Esophagus squamous epithelium (tissue), 5 donors: ENCODE results near the gene CCDC18. TPM values are rescaled to one million over a fixed set of nuclear protein-coding genes. Genes with fewer than 3 reads are reported as not detected.

ENCODE experiments used
- DNase-seq: peaks from one replicate; lab custom pipeline; 2025; lab: John Stamatoyannopoulos, UW
- H3K27ac ChIP-seq, 4 donors: fragments of 200-600 bp; sonication (generic); one replicate each; pipeline ENCODE4 v1.5.1; 2016 to 2019; ENCODE audit warnings: mild to moderate bottlenecking in 1 of 4
- H3K27me3 ChIP-seq, 4 donors: fragments of 200-600 bp; sonication (generic); 1 replicate in 3 of 4; 2 replicates in 1 of 4; pipeline versions ENCODE4 v1.5.1 to v1.6.0; 2017 to 2021; ENCODE audit warnings: antibody characterized with exemption in 1 of 4
- H3K36me3 ChIP-seq, 3 donors: fragments of 200-600 bp; sonication (generic); one replicate each; pipeline ENCODE4 v1.5.1; 2016 to 2019
- H3K4me1 ChIP-seq, 3 donors: fragments of 200-600 bp; sonication (generic); one replicate each; pipeline ENCODE4 v1.5.1; 2017 to 2019
- H3K4me3 ChIP-seq, 4 donors: fragments of 200-600 bp; sonication (generic); 1 replicate in 3 of 4; 2 replicates in 1 of 4; pipeline ENCODE4 v1.5.1; 2016 to 2019; ENCODE audit warnings: mild to moderate bottlenecking in 2 of 4, moderate library complexity in 1 of 4
- H3K9me3 ChIP-seq, 3 donors: fragments of 200-600 bp; sonication (generic); one replicate each; pipeline ENCODE4 v1.5.1; 2016 to 2019
- CTCF ChIP-seq, 6 experiments: fragments of 450-650 bp in 4 of 6; fragments of 200-600 bp in 2 of 6; sonication (generic) in 2 of 6; IDR thresholded peaks; one replicate each; pipeline ENCODE4 v1.5.1; 2016 to 2019; ENCODE audit warnings: antibody characterized with exemption in 6 of 6, mild to moderate bottlenecking in 4 of 6, moderate library complexity in 4 of 6
- POLR2A ChIP-seq, 4 donors: fragments of 450-650 bp; IDR thresholded peaks; one replicate each; pipeline ENCODE4 v1.6.1; 2017; ENCODE audit warnings: antibody characterized with exemption in 4 of 4, mild to moderate bottlenecking in 4 of 4, moderate library complexity in 3 of 4
- WGBS, 2 donors: methylation state at CpG; one replicate each; pipeline ENCODE4 v1.1.5; 2018; 5-methylcytosine and 5-hydroxymethylcytosine counted together
- intact Hi-C: fragments of 100-400 bp; cut with DNase I; formaldehyde crosslinking; loops from one replicate; pipeline ENCODE4 v1.15.0; 2022
- total RNA-seq, 4 donors: library from RNA; depleted of rRNA; stranded (reverse); fragments of >200 nt; gene quantifications; one replicate each; pipeline ENCODE4 v1.1.0, GENCODE V29; 2016
- donor health status: DM: yes; HTN: yes; CAD: no.

Gene CCDC18, protein sequence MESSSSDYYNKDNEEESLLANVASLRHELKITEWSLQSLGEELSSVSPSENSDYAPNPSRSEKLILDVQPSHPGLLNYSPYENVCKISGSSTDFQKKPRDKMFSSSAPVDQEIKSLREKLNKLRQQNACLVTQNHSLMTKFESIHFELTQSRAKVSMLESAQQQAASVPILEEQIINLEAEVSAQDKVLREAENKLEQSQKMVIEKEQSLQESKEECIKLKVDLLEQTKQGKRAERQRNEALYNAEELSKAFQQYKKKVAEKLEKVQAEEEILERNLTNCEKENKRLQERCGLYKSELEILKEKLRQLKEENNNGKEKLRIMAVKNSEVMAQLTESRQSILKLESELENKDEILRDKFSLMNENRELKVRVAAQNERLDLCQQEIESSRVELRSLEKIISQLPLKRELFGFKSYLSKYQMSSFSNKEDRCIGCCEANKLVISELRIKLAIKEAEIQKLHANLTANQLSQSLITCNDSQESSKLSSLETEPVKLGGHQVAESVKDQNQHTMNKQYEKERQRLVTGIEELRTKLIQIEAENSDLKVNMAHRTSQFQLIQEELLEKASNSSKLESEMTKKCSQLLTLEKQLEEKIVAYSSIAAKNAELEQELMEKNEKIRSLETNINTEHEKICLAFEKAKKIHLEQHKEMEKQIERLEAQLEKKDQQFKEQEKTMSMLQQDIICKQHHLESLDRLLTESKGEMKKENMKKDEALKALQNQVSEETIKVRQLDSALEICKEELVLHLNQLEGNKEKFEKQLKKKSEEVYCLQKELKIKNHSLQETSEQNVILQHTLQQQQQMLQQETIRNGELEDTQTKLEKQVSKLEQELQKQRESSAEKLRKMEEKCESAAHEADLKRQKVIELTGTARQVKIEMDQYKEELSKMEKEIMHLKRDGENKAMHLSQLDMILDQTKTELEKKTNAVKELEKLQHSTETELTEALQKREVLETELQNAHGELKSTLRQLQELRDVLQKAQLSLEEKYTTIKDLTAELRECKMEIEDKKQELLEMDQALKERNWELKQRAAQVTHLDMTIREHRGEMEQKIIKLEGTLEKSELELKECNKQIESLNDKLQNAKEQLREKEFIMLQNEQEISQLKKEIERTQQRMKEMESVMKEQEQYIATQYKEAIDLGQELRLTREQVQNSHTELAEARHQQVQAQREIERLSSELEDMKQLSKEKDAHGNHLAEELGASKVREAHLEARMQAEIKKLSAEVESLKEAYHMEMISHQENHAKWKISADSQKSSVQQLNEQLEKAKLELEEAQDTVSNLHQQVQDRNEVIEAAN (N-terminal part only)
- total RNA-seq: 10 to 100 TPM in 1 of 4 donors, 1 to 10 TPM in 3; 6.1 to 11.7 (median 7.0) TPM

DNA sequence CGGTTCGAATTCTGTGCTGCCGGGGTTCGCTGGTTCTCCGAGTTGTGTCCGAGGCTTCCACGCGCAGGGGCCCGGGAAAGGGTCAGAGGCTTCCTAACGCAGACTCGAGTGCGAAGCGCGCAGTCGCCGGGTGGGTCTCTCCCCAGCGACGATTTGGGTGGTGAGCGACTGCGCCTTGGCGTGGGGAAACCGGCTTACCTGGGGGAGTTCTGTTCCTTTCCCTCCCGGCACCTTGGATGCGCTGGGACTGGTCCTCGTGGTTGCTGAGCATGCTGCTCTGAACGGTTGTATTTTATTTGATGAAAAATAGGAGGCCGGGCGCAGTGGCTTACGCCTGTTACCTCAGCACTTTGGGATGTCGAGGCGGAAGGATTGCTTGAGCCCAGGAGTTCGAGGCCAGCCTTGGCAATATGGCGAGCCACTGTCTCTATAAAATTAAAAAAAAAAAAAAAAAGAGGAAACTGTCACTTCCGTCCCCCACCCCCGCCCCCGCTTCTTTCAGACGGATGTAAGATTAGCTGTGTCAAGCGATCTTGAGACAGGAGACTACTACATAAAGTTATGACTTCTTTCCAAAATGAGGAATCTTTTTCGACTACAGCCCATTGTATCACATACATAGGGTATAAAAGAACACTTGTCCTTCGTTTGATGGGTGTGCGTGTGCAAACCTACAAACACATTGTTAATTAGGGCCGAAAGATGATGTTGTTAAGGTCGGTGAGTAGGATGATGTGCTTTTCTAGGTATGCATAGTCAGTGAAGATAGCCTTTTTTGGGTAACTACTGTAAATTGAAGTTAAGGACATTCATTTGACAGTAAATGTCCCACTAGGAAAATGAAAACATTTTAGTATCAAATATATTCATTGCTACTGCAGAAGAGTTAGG is at the start of gene CCDC18:
Gene CCDC18, plus strand, starts transcription at position 2 of the 891 bp plus-strand sequence. CDS start 2,638 bp downstream, outside the sequence.
- H3K4me1 ChIP-seq: peaks cover 0 to 41% (median 14%) of the 10 kb centered on the region in 3 donors
- H3K27ac ChIP-seq: peak within 1 kb of the TSS; percentile 92 to 100 (median 100)
- H3K36me3 ChIP-seq: no peaks in the 10 kb centered on the region
- TF ChIP-seq POLR2A (IDR thresholded peaks at IDR 0.05) (no peak), CTCF (IDR thresholded peaks at IDR 0.05) (no peak)
- H3K27me3 ChIP-seq: no peaks in the 10 kb centered on the region
- intact Hi-C loops: loop anchor here (10.0 kb wide), 1 partner anchor 106 kb away; the partner anchor contains the start of gene MTF2
- DNase-seq: no peak
- peak within 1 kb of the TSS; percentile 53 to 98 (median 92) for H3K4me3 ChIP-seq
- 8% methylated on average over 15 to 18 of the region's 43 CpGs for WGBS, 2 donors
- no peaks in the 10 kb centered on the region for H3K9me3 ChIP-seq

DNA sequence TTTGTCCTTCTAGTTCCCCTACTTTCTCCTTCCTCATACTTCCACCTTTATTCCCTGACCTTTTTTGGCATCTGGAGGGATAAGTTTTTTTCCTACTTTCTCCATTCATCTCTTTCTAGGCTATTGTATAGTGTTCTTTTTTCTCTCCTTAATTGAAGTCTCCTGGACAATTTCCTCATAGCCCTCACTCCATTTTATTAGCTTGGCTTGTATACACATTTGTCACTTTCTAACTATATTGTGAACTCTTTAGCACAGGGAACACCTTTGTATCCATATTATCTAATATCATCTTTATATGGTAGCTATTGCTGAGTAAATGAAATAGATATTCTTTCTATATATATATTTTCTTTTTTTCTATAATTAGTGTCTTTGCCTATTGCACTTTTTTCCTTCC is 47.9 kb upstream of the CCDC18 start:
- Histone ChIP-seq H3K4me3 (no peak overlapping the region), H3K36me3 (peaks cover 0 to 68% (median 0%) of the 10 kb centered on the region in 3 donors), H3K27ac (no peak overlapping the region), H3K27me3 (no peaks in the 10 kb centered on the region), H3K9me3 (no peaks in the 10 kb centered on the region), H3K4me1 (no peaks in the 10 kb centered on the region)
- TF ChIP-seq POLR2A (IDR thresholded peaks at IDR 0.05): no peak
- no peak for TF ChIP-seq CTCF (IDR thresholded peaks at IDR 0.05)
- no peak for DNase-seq
- intact Hi-C loops: no loop called here

- no peaks in the 10 kb centered on the region for H3K4me1 ChIP-seq
- TF ChIP-seq POLR2A (IDR thresholded peaks at IDR 0.05): no peak
- no peak for TF ChIP-seq CTCF (IDR thresholded peaks at IDR 0.05)
- H3K9me3 ChIP-seq: no peaks in the 10 kb centered on the region
- peaks cover 0 to 78% (median 5%) of the 10 kb centered on the region in 3 donors for H3K36me3 ChIP-seq
- no peaks in the 10 kb centered on the region for H3K27me3 ChIP-seq
- H3K4me3 ChIP-seq: no peak overlapping the region
- H3K27ac ChIP-seq: no peak overlapping the region
- no peak for DNase-seq
- 93% methylated on average over 5 of the region's 5 CpGs for WGBS, 2 donors
- intact Hi-C loops: no loop called here
Observed at GRCh38 chr1:93136445-93136844, 44.1 kb upstream of the CCDC18 start.

GRCh38 chr1:93137604-93138292 is 42.8 kb upstream of the CCDC18 start:
- H3K4me1 ChIP-seq: peaks cover 0 to 3% (median 0%) of the 10 kb centered on the region in 3 donors
- intact Hi-C loops: no loop called here
- no peaks in the 10 kb centered on the region for H3K9me3 ChIP-seq
- WGBS, 2 donors: 51 to 60% methylated on average over 3 of the region's 3 CpGs
- DNase-seq: no peak
- peaks cover 0 to 75% (median 5%) of the 10 kb centered on the region in 3 donors for H3K36me3 ChIP-seq
- no peak overlapping the region for H3K4me3 ChIP-seq
- no peak overlapping the region for H3K27ac ChIP-seq
- TF ChIP-seq CTCF (IDR thresholded peaks at IDR 0.05) (no peak), POLR2A (IDR thresholded peaks at IDR 0.05) (no peak)
- H3K27me3 ChIP-seq: no peaks in the 10 kb centered on the region
